HG03095 (cell line): Measurements from ENCODE around the gene AXL.
"Not testable (repeated sequence)": the region's sequence is repeated elsewhere in the genome, so short reads cannot be mapped to it uniquely, and the experiment has no call there.

Source experiments
- ATAC-seq: cut with Tn5 transposase; IDR thresholded peaks from one replicate; pipeline ENCODE4 v1.9.1; 2021; ENCODE audit warnings: moderate library complexity; ENCODE audit not compliant: unreplicated experiment

AXL gene

GRCh38 chr19:41206456-41206855, 12.6 kb upstream of the AXL start:
- ATAC-seq, result no peak

GRCh38 chr19:41206926-41207750, 11.9 kb upstream of the AXL start:
- ATAC-seq, result no peak

GRCh38 chr19:41214161-41214560, 4.9 kb upstream of the AXL start:
- no peak for ATAC-seq

- ATAC-seq, result no peak
Observed at GRCh38 chr19:41217741-41218140, 1.3 kb upstream of the AXL start.

GRCh38 chr19:41218249-41218614, 791 bp upstream of the AXL start:
- no peak for ATAC-seq

GRCh38 chr19:41219924-41220567, 1.0 kb downstream of the AXL start:
- ATAC-seq, result no peak

- no peak for ATAC-seq
Observed at GRCh38 chr19:41220811-41221210, 1.8 kb downstream of the AXL start.

GRCh38 chr19:41221514-41222205, 2.6 kb downstream of the AXL start:
- no peak for ATAC-seq

GRCh38 chr19:41222240-41222639, 3.2 kb downstream of the AXL start:
- ATAC-seq, result no peak

- ATAC-seq, result no peak
Observed at GRCh38 chr19:41223431-41224234, 4.6 kb downstream of the AXL start.

GRCh38 chr19:41224632-41225031, 5.6 kb downstream of the AXL start:
- ATAC-seq, result no peak

GRCh38 chr19:41225238-41226052, 6.4 kb downstream of the AXL start:
- ATAC-seq, result no peak

GRCh38 chr19:41226053-41226873, 7.2 kb downstream of the AXL start:
- no peak for ATAC-seq

GRCh38 chr19:41226874-41227390, 7.9 kb downstream of the AXL start:
- ATAC-seq, result no peak

GRCh38 chr19:41228486-41228885, 9.5 kb downstream of the AXL start:
- ATAC-seq, result no peak

- not testable (repeated sequence) for ATAC-seq
Observed at GRCh38 chr19:41229338-41229737, 10.3 kb downstream of the AXL start.

- ATAC-seq, result no peak
Observed at GRCh38 chr19:41230067-41230857, 11.2 kb downstream of the AXL start.

- no peak for ATAC-seq
Observed at GRCh38 chr19:41232686-41233085, 13.7 kb downstream of the AXL start.
